HUES6 (cell line): ENCODE data around the gene CFAP91.

Experiments
- H3K27ac ChIP-seq: 2 replicates; pipeline ENCODE4 v1.7.0; 2013; ENCODE audit warnings: low read depth, mild to moderate bottlenecking, low read length, inconsistent platforms
- H3K27me3 ChIP-seq: 2 replicates; pipeline ENCODE4 v1.6.1; 2013; ENCODE audit warnings: low read length; ENCODE audit not compliant: control insufficient read depth, insufficient read depth
- H3K36me3 ChIP-seq: 2 replicates; pipeline ENCODE4 v1.6.1; 2013; ENCODE audit warnings: low read length; ENCODE audit not compliant: control insufficient read depth, insufficient read depth
- H3K4me1 ChIP-seq: 2 replicates; pipeline ENCODE4 v1.6.1; 2013; ENCODE audit warnings: low read length; ENCODE audit not compliant: control insufficient read depth, insufficient read depth
- H3K4me3 ChIP-seq: 2 replicates; pipeline ENCODE4 v1.5.1; 2013; ENCODE audit warnings: low read depth, low read length
- H3K9ac ChIP-seq: one replicate; pipeline ENCODE4 v1.6.1; 2013; ENCODE audit warnings: mild to moderate bottlenecking, low read length
- H3K9me3 ChIP-seq: 2 replicates; pipeline ENCODE4 v1.6.1; 2013; ENCODE audit warnings: low read depth, low read length; ENCODE audit not compliant: control insufficient read depth, insufficient read depth

CFAP91 gene

DNA sequence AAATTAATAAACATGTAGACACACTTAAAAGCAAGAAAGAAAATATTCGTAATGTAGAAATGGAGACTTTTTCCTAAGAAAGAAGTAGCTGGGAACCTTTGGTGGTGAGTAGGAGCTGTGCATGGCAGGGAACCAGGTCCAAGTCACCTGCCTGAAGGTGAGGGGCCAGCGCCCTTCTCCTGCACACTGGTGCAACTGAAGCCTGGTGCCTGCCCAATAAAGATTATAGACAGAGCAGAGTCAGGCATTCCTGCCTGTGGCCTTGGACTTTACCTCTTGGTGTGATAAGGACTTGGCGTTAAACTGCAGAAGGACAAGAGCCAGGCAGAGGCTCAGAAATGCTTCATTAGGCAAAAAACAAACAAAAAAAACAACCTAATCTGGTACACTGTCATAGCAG, 14.2 kb downstream of the CFAP91 start:
- H3K4me1 ChIP-seq = no peaks in the 10 kb centered on the region
- no peak overlapping the region for H3K9ac ChIP-seq
- no peak overlapping the region for H3K4me3 ChIP-seq
- H3K9me3 ChIP-seq = no peaks in the 10 kb centered on the region
- no peak overlapping the region for H3K27ac ChIP-seq
- no peaks in the 10 kb centered on the region for H3K36me3 ChIP-seq
- H3K27me3 ChIP-seq = no peaks in the 10 kb centered on the region

DNA sequence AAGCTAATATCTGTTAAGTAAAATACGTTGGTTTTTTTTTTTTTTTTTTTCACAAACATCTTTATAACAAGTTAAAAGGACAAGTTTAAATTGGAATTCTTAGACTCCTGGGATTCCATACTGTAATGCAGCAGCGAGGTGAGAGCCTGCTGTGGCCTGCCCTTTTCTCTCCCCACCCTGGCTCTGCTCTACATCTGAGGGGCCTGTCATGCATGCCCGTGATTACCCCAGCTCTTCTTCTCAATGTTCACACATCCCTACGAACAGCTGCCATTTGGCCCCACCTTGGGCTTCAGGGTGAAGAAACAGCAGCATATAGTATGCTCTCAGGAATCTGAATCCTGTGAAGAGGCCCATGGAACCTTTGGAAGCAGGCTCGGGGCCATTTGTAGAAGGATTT, 14.7 kb downstream of the CFAP91 start:
- Histone ChIP-seq H3K27me3 (no peaks in the 10 kb centered on the region), H3K9me3 (no peaks in the 10 kb centered on the region), H3K36me3 (no peaks in the 10 kb centered on the region), H3K4me1 (no peaks in the 10 kb centered on the region), H3K9ac (no peak overlapping the region), H3K27ac (no peak overlapping the region), H3K4me3 (no peak overlapping the region)

DNA sequence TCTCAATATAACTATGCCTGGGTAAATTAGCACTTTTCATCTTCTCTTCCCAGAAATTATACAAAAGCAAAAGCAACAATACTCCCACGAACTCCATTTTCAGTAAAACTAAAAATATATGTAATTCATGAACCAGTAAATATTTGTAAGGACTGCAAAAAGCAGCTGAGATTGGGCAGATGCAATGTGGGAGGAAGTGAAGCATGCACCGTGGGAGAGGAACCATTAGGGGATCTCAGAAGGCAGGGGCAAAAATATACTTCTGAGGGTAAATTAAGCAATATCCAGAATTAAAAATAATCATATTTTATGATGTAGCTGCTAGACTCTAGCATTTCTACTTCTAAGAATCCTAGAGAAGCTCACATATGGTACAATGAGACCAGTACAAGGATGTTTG, 20.2 kb downstream of the CFAP91 start:
- Histone ChIP-seq H3K27ac (no peak overlapping the region), H3K27me3 (no peaks in the 10 kb centered on the region), H3K4me3 (no peak overlapping the region)

DNA sequence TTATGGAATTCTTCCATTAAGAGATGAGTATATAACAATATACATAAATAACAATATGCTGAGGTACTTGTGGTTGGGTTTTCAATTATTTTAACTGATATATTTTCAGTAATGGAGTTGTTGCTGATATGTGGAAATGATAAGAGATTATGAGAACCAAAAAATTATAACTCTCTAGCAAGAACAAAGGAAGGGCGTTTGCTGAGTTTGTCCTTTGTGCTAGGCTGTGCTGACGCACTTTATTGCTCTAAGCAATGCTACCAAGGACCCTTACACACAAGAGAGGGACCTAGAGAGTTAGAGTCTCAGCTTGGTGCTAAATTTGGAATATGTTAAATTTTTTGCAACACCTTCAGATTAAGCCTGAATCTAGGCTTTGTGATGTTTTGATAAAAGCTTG, 24.1 kb downstream of the CFAP91 start:
- Histone ChIP-seq H3K27me3 (no peaks in the 10 kb centered on the region), H3K36me3 (no peaks in the 10 kb centered on the region), H3K4me3 (no peak overlapping the region), H3K4me1 (no peaks in the 10 kb centered on the region), H3K9me3 (no peaks in the 10 kb centered on the region), H3K9ac (no peak overlapping the region), H3K27ac (no peak overlapping the region)

More for the DNA sequence above, 20.2 kb downstream of the CFAP91 start:
- Histone ChIP-seq H3K9me3 (no peaks in the 10 kb centered on the region), H3K9ac (no peak overlapping the region), H3K36me3 (no peaks in the 10 kb centered on the region), H3K4me1 (no peaks in the 10 kb centered on the region)

DNA sequence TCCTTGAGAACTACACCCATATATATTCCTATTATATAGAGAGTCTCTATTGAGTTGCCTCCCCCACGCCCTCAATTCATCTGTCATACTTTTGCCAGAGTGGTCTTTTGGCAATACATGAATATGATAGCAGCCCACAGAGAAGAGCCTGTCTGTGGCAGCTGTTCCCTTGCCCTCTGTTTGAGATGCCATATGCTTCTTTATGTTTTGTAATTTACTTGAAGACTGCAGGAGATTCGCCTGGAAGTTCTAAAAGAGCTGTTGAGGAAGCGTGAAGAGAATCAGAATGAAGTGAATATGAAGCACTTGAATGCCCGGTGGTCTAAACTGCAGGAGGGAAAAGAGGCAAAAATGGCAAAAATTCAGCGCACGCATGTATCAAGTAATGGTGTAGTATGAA, 27.2 kb downstream of the CFAP91 start:
- Histone ChIP-seq H3K9ac (no peak overlapping the region), H3K27ac (no peak overlapping the region), H3K4me3 (no peak overlapping the region), H3K36me3 (no peaks in the 10 kb centered on the region), H3K9me3 (no peaks in the 10 kb centered on the region), H3K27me3 (no peaks in the 10 kb centered on the region), H3K4me1 (no peaks in the 10 kb centered on the region)

DNA sequence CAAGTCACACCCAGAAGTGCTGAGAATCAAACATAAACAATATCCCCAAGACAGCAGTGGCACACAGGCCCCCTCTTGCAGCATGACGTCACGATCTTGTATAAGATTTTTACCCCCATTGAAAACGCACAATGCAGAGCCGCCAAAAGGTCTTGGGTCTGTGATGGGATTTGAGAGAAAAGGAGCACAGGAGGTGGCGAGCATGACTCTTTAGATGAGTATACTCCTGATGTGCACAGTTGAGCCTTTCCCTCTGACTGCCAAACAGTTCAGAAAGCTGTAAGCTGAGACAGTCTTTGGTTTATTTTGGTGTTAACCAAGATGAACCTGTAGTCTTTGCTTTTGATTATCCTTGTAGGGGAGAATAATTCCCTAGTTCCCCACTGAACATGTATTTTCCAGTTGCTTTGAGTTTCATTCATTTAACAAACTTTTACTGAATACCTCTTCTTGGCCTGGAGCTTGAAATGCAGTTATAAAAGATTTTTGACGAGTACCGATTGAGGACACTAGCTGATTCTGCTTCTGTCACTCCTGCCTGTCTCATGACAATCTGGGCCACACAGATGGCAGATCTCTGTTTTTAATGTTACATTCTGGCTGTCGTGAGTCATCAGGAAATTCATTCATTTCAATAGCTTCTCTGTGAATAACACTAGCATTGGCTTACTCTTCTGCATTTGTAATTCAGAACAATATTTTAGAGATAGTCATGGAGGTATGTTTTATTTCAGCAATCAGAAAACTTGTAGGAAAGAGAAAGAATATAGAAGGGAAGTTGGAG, 28.9 kb downstream of the CFAP91 start:
- Histone ChIP-seq H3K36me3 (no peaks in the 10 kb centered on the region), H3K4me3 (no peak overlapping the region), H3K9me3 (no peaks in the 10 kb centered on the region), H3K27ac (no peak overlapping the region), H3K27me3 (no peaks in the 10 kb centered on the region), H3K9ac (no peak overlapping the region), H3K4me1 (no peaks in the 10 kb centered on the region)

DNA sequence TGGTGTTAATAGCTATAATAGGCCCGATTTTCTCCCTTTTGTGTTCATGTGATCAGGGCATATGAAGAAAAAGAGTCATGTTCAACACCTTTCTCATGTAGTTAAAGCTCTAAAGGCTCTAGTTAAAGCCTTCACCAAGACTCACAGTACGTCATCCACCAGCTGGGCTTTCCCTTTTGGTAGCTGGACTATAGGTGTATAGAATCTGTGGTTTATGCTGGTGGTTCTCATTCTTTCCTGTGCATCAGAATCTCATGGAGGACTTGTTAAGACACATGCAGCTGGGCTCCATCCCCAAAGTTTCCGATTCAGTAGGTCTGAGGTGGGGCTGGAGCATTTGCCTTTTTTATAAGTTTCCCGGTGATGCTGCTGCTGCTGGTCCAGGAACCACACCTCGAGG, 31.0 kb downstream of the CFAP91 start:
- Histone ChIP-seq H3K36me3 (no peaks in the 10 kb centered on the region), H3K27me3 (no peaks in the 10 kb centered on the region), H3K27ac (no peak overlapping the region), H3K4me1 (no peaks in the 10 kb centered on the region), H3K9ac (no peak overlapping the region), H3K9me3 (no peaks in the 10 kb centered on the region), H3K4me3 (no peak overlapping the region)

DNA sequence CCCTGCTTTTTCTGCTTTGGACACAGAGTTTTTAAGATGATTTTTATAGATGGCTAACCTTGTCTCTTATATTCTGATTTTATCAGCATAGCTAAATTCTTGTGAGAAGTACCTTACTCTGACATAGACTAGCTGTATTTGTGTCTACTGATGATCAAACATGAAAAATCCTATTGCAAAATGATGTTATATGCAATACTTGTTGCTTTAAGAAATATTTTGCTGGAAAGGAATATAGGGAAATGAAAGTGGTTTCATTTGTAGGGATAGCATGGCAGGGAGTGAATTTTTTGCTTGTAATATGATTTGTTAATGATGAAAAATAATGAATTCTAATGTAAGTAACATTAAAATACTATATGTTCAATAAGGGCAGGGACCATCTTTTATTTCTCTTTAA, 35.9 kb downstream of the CFAP91 start:
- Histone ChIP-seq H3K36me3 (no peaks in the 10 kb centered on the region), H3K27me3 (no peaks in the 10 kb centered on the region), H3K9me3 (no peaks in the 10 kb centered on the region), H3K4me1 (no peaks in the 10 kb centered on the region), H3K27ac (no peak overlapping the region), H3K9ac (no peak overlapping the region), H3K4me3 (no peak overlapping the region)

DNA sequence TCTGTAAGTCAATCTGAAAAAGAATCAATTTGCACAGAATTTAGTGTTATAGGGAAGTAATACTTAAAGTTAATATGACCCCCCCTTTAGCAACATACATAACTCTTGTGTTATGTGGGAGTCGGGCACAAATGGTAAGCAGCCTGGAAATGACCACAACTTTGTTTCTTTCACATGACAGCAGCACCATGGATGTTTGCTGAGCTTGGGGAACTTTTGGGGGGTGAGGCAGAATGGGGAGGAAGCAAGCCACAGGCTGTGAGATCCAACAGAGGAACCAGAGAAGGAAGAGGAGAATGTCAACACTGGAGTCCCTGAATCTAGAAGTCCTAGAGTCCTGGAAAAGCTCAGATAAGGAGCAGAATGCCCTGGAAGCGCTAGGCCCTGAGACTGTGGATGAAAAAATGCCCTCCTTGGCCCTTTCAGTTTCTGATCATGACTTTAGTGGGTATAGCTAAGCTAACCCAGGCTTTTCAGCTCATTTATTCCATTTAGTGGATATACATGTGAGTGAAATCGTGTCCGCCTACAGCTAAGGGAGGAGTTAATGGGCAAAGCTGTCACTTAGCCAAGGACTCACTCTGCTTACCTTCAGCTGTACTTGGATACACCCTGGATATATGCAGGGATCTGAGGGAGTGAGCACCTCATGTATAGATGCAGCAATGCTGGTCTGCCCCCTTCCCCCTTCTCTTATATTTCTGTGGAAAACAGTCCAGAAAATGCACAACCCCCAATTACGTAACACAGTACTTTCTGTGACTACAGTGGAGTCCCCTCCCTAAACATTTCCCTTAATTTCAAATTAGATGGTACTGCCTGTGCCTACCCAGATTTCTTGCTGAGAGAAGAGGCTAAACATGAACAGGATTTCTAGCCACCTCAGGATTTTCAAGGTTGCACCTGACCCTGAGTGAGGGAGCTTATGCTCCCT, 39.1 kb downstream of the CFAP91 start:
- H3K9ac ChIP-seq = no peak overlapping the region
- H3K4me1 ChIP-seq = no peaks in the 10 kb centered on the region
- no peak overlapping the region for H3K4me3 ChIP-seq
- H3K36me3 ChIP-seq = no peaks in the 10 kb centered on the region
- H3K9me3 ChIP-seq = no peaks in the 10 kb centered on the region
- H3K27me3 ChIP-seq = no peaks in the 10 kb centered on the region
- no peak overlapping the region for H3K27ac ChIP-seq

DNA sequence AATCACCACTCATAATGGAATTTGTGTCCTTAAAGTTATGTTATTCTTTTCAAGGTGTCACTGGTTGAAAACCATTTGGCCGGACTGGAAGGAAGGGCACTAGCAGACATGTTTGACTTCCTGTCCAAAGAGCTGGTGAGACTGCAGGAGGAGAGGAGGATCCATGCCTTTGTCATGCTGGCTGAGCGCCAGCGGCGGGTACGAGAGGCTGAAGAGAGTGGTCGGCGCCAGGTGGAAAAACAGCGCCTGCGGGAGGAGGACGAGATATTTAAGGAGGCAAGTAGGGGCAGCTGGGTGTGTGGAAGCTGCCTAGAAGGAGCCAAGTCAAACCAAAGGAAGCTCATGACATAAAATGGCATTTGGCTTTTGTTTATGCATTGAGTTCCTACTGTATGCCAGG, 41.1 kb downstream of the CFAP91 start:
- Histone ChIP-seq H3K9me3 (no peaks in the 10 kb centered on the region), H3K4me1 (no peaks in the 10 kb centered on the region), H3K27ac (no peak overlapping the region), H3K27me3 (no peaks in the 10 kb centered on the region), H3K9ac (no peak overlapping the region), H3K36me3 (no peaks in the 10 kb centered on the region), H3K4me3 (no peak overlapping the region)

DNA sequence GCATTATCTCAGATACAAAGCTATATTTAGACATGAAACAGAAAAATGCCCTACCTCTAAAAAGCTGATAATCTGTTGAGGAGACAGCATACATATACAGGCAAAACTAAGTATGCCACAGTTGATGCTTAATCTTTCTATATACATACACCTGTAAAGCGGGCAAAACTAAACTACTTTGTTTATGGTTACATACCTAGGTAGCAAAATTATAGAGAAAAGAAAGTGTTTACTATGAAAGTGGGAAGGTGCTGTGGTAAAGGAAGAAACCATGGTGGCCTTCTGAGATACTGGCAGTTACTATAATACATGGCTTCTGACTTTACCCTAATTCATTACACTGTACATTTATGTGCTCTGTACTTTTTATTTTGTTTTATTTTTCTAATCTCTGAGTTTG, 43.1 kb downstream of the CFAP91 start:
- Histone ChIP-seq H3K9ac (no peak overlapping the region), H3K4me1 (no peaks in the 10 kb centered on the region), H3K36me3 (no peaks in the 10 kb centered on the region), H3K9me3 (no peaks in the 10 kb centered on the region), H3K27ac (no peak overlapping the region), H3K4me3 (no peak overlapping the region), H3K27me3 (no peaks in the 10 kb centered on the region)
